HPDE6-E6E7 (cell line): ENCODE measurements around the gene ERCC2.

Experiments
- DNase-seq: peaks from one replicate; pipeline ENCODE4 v3.0.0; 2011; ENCODE audit warnings: missing footprints; ENCODE audit errors: extremely low spot score

ERCC2 gene

DNA sequence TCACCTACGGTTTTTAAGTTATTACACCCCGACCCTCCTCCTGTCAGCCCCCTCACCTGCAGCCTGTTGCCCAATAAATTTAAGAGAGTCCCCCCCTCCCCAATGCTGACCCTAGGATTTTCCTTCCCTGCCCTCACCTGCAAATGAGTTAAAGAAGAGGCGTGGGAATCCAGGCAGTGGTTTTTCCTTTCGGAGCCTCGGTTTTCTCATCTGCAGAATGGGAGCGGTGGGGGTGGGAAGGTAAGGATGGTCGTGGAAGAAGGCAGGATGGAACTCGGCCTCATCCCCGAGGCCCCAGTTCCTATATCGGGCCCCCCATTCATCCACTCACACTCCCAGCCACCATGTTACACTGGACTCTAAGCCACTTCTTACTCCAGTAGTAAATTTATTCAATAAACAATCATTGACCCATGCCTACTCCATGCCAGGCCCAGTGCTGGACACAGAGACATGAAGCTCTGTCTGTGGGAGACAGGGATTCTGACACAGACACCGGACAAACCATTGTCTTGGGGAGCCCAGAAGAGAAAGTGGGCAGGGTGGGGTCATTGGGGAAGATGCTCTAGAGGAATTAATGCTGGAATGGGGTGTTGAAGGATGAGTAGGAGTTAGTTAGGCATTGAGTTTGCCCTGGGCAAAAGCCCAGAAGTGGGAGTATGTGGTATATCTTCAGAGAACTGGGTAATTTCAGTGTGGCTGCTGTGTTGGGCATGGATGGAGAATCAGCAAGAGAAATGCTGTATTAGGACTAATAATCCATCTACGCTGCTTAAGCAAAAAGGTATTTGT is 66.9 kb downstream of the ERCC2 start:
- DNase-seq: no peak

DNA sequence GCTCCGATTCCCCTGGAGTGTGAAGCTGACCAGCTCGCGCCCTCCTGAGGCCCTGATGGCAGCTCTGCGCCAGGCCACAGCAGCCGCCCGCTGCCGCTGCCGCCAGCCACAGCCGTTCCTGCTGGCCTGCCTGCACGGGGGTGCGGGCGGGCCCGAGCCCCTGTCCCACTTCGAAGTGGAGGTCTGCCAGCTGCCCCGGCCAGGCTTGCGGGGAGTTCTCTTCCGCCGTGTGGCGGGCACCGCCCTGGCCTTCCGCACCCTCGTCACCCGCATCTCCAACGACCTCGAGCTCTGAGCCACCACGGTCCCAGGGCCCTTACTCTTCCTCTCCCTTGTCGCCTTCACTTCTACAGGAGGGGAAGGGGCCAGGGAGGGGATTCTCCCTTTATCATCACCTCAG is 68.0 kb downstream of the ERCC2 start:
- DNase-seq: no peak
